NCI-H82 (cell line): Measurements from ENCODE around the gene KYAT1.

Experiments
- DNase-seq: peaks from one replicate; lab custom pipeline; 2025; lab: John Stamatoyannopoulos, UW

KYAT1 gene

DNA sequence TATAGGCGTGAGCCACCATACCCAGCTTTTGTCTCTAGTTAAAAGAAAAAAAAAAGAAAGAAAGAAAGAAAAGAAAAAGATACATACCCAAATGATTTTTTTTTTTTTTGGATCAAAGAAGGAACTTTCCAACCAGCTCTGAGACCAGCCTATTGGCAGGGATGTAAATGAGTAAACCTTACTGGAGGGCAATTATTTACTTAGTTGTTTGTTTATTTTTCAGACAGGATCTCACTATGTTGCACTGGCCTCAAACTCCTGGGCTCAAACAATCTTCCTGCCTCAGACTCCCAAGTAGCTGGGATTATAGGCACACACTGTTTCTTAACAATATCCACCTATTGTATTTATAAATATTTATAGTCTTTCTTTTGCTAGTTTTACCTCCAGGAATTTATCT, 41.2 kb downstream of the KYAT1 start:
- no peak for DNase-seq

DNA sequence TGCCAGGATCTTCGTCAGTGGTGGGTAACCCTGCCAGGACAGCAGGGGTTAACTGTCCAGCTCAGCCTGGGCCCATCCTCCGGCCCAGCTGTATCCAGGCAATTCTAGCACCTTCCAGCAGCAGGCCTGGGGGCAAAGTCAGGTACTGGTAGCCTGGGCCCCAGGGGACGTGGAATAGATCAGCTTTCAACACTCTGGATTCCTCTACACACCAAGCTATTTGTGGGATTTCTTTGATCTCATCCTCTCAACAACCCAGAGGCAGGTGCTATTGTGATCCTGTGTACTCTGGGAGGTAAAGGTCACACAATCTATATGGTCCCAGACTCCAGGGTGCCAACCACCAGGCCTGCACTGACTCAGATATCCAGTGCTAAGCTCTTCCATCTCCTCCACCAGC, 43.4 kb downstream of the KYAT1 start:
- no peak for DNase-seq

DNA sequence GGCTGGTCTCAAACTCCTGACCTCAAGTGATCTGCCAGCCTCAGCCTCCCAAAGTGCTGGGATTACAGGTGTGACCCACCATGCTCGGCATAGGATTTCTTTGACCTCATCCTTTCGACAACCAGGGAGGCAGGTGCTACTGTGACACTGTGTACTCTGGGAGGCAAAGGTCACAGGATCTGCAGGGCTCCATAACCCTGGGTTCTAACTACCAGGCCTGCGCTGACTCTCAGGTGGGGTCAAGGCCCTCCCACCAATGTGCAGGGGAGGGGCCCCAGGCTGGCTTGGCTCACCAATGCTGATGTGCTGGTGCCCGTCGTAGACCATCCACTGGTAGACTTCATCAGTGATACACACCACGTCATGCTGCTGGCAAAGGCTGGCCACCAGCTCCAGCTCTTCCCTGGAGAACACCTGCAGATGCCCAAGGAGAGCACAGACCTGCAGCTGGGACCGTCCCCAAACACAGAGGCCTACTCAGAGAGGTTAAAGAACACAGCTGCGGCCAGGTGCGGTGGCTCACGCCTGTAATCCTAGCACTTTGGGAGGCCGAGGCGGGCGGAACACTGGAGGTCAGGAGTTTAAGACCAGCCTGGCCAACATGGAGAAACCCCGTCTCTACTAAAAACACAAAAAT, 45.1 kb downstream of the KYAT1 start:
- DNase-seq, result no peak

DNA sequence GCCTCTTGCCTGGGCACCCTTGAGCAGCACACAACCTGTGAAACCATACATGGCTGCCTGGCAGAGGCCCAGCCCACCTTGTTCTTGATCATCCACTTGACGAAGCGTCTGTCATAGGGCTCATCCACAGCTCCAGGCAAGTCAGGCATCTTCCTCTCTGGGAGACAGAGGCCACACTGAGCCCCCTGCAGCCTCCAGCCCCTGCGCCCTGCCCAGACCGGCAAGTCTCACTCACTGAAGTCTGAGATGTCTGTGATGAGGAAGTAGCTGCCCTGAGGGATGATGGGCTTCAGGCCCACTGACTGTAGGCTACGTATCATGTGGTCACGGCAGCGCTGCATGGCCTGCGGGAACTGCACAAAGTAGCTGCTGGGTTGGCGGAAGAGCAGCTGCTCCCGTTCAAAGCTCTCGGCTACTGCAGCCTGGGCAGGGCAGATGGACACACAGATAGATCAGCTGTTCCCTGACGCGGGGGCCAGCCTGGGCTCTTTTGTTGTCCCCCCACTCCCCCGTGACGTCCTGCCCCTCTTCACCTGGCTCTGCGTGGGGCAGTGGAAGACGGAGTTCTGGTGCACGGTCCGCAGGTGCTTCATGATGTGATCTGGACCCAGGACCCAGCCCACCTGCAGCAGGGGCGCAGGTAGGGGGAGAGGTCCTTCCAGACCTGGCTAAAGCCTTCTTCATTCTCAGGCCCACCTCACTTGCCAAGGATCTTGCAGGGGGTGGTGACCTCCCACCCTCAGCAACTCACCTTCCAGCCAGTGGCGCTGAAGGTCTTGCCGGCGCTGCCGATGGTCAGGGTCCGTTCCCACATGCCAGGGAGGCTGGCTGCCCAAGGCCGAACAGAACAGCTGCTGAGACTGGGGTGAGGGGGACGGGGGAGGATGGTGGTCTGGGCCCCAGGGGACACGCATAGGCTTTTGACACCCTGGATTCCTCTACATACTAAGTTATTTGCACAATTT, 46.2 kb downstream of the KYAT1 start:
- DNase-seq, result no peak

DNA sequence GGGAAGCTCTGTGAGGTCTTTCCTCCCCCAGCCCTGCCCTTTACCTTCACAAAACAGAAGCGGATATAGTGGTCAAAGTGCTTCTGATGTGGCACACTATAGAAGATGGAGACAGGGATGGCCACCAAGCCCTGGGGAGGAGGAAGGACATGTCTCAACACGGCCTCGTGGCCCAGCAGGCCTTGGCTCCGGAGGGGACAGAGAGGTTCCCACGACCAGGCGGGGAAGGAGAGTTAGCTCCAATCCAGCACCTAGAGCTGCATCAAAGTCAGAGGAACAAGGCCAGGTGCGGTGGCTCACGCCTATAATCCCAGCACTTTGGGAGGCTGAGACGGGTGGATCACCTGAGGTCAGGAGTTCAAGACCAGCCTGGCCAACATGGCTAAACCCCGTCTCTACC, 48.1 kb downstream of the KYAT1 start:
- no peak for DNase-seq

DNA sequence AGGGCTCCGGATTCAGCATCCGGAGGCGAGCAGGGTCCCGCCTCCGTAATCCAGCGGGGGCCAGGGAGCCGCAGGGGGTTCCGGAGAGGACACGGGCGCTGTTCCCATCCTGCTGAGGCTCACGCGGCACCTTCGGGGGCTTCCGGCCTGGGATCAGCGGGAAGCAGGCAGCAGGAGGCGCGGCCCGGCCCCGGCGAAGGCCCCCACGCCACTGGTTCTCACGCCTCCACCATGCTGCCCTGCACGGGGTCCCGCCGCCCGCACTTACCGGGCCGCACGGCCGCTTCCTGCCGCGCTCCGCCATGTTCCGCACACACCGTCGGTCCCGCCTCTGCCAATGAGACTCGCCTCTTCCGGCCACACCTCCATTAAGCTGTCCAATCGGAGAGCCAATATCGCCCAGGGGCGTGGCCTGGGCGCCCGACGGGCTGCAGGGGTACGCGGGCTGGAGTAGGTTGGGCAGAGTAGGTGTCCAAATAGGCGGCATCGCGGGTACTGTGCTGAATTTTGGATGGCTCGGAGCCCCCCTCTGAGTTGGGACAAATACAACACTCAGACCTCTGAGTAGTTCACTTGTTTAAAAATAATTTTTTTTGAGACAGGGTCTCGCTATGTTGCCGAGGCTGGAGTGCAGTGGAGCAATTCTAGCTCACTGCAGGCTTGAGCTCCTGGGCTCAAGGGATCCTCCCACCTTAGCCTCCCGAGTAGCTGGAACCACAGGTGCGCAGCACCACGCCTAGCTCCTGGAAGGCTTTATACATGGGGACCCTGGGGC, 52.1 kb downstream of the KYAT1 start, which contains the start of gene SPOUT1:
TSS of gene SPOUT1 (minus strand) at position 318 of the 775 bp plus-strand sequence. CDS start at position 304, 14 bp downstream.
- DNase-seq, result peak; percentile 96

DNA sequence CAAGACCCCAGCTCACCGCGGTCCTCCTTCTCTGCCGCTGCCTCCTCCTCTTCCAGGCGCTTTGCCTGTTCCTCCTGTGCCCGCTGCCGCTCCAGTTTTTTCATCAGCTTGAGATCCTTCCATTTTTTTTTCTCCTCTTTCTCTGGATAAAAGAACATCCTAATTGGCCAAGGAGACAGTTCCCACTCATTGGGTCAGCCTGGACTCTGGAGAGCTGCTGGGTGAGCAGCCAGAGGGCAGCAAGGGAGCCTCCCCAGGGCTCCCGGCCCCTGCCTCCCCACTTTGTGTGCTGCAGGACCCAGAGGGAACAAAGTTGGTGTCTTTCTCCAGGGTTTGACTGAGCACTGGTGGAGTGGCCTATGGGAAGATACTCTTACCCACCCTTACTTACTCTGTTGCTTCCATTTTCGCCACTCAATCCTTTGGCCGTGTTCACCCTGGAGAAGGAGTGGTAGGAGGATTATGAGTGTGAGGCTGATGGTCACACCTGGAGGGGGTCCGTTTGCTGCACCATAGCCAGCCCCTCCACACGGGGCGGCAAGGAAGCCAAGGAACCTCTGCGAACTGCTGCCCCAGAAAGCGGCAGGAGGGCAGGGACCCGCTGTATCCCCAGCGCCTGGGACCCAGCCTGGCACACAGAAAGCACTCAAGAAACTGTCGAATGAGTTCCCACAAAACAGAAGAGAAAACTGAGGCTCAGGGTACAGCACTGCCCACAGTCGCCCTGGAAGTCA, 52.9 kb downstream of the KYAT1 start:
- peak; percentile 38 for DNase-seq

DNA sequence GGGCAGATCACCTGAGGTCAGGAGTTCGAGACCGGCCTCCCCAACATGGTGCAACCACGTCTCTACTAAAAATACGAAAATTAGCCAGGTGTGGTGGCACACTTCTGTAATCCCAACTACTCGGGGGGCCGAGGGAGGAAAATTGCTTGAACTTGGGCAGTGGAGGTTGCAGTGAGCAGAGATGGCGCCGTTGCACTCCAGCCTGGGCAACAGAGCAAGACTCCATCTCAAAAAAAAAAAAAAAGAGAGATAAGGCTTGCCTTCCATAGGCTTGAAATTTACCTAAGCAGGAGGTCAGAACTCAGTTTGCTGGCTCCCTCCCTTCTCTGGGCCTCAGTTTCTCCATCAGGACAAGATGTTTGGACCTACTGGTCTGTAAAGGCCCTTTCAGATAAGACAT, 53.5 kb downstream of the KYAT1 start:
- no peak for DNase-seq

DNA sequence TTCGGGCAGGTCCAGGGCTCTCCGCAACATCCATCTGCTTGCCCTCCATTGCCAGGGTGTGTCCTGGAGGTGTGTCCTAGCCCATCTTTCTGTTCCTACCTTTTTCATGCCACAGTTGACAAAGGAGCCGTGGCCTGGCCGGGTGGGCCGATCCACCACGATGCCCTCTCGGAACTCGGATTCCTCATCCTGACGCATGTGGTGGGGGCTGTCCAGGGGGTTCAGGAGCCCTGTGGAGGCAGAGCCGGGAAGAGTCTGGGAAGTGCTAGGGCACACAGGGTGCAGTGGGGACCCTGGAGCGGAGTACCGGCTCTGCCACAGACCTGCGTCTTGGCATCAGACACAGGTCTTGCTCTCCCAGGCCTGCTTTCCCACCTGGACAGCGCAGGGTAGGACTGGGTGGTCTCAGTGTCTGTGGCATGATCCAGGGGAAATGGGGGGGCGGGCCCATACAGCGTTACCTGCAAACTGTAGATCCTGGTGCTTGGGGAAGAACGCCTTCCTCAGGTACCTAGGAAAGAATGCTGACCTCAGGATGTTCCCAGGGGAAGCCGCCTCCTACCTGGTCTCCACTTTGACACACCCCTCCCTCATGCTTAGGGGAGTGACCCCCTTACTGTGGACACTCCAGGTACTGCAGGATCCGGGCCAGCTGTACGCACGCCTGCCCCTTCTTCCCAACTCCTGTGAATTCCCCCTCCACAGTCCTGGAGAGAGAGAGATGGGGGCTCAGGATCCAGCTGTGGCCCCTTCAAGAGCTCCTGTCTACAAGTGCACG, 55.6 kb downstream of the KYAT1 start:
- DNase-seq, result no peak

DNA sequence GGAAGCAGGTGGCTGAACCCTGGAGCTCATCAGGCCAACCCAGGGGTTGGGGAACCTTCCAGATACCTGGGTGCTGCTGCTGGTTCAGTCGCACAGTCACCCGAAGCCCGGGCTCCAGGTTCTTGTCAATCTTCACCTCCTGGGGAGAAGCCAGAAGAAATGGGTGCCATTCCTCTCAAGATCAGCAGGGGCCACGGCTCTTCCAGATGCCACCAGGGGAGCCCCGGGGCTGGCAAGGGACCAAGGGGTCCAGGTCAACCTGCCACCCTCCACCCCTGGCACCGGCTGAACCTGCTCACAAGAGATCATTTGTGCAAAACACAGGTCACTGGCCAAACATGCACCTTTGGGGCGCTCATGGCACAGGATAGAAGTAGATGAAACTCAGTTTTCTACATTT, 56.8 kb downstream of the KYAT1 start:
- no peak for DNase-seq

DNA sequence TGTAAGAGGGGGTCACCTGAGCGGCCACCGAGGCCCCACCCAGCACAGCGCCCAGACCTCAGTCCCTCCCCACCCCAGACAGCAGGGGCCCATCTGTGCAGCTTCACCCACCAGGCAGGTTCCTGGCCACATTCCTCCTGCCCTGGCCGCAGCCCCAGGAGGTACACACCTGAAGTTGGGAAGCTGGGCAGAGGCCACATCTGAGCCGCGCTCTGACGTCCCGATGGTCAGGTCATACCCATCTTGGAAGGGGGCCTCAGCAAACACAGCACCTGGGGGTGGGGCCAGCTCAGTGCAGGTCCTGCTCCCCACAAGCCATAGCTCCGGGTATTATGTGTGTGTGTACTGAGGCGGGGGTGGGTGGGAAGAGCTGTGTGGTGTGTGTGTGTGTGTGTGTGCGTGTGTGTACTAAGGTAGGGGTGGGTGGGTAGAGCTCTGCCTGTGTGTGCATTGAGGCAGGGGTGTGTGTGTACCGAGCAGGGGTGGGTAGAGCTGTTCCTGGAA, 57.8 kb downstream of the KYAT1 start:
- no peak for DNase-seq

DNA sequence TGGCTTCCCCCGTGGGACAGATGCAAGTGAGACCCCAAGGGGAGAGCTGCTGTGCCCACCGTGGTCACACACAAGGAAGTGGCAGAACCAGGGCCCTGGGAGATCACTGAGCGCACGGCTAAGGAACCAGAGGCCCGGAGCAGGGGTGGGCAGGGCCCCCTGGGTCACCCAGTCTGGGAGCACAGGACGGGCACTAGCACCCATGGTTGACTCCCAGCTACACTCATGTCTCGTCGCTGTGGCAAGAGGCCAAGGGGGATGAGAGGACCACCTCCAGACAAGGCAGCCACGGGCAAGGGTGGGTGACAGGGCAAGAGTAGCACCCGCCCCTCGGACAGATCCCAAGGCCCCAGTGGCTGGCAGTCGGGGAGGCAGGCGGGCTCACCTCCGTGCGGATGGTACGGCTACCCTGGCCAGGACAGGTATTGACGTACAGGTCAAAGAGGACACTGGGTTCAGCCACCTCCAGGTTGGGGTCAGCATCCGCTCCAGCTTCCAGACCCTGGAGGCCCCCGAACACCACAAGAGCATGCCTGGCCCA, 58.3 kb downstream of the KYAT1 start:
- no peak for DNase-seq

DNA sequence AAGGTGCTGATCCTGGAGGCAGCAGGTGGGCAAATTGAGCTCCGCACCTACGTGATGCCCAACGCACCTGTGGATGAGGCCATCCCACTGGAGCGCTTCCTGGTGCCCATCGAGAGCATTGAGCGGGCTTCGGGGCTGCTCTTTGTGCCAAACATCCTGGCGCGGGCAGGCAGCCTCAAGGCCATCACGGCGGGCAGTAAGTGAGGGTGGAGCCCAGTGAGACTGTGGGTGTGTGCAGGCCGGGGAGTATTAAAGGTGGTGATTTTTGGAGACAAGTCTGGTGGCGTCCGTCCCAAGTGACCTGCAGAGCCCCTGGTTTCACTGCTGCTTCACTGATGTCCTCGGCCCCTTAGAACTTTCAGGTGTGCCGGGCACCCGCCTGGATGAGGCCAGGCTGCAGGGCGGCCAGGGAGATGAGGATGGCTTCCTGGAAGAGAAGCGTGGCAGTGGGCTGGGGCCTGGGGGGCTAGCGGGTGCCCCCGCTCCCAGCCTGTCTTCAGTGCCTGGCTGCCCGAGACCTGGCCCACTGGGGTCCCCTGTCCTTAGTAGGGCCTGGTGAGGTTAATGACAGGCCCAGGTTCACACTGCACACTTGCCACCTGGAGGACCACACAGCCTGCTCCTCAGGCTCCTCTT, 59.2 kb downstream of the KYAT1 start:
- DNase-seq, result no peak

DNA sequence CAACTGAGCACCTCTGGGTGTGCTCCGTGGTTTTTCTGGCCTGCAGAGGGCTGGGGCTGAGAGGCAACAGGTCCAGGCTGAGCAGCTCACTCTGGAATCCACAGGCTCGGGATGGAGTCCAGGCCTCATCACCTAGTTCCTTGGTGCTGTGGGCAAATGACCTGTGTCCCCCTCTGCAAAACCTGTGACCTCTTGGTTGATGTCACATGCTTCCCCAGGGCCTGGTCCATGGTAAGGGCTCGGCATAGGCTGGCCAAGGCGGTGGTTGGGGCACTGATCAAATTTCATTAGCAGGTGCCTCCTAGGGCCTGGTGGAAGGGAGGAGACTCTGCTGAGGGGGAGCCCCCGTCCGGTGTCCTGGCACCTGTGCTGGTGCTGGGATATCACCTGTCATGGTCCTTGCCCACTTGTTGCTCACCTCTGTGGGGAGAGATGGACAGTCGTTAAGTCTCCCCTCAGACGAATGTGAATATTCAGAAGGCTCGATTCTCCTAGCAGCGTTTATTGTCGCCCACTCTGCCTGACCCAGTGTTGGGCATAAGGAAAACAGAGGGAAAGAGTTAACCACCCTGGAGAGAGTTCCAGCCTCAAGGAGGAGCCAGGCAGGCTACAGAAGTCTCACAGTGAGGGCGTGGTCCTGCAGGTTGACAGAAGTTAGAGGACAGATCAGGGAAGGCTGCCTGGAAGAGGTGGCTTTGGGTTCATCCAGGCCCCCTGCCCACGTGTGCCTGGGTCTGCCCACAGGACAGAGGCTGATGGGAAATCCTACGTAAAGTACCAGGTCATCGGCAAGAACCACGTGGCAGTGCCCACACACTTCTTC, 60.0 kb downstream of the KYAT1 start:
- no peak for DNase-seq

DNA sequence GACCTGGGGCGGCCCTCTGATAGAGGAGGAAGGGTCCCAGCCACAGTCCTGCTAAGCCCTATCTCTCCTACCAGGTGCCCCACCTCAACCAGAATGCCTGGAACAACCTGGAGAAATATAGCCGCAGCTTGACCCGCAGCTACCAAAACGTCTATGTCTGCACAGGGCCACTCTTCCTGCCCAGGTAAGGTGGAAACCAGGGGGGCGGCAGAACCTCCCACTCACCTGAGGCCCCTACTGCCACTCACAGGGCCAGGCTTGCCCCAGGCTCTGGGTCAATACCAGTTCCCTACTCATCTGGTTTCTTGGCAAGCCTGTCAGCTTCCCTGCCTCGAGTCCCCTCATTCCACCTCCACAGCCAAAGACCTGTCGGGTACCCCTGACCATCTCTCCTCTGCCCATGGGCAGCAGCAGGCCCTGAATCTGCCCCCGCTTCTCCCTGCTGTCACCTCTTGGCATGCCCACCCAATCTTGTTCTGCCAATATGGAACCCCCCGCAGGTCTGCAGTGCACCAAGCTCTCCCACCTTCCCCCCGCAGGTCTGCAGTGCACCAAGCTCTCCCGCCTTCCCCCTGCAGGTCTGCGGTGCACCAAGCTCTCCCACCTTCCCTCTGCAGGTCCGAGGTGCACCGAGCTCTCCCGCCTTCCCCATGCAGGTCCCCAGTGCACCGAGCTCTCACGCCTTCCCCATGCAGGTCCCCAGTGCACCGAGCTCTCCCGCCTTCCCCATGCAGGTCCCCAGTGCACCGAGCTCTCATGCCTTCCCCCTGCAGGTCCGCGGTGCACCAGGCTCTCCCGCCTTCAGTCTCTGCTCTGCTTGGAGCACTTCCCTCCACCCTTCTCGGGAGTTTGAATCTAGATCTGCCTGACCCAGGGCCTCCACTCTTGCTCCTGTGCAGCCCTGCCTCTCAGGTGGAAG, 60.8 kb downstream of the KYAT1 start:
- DNase-seq, result no peak

DNA sequence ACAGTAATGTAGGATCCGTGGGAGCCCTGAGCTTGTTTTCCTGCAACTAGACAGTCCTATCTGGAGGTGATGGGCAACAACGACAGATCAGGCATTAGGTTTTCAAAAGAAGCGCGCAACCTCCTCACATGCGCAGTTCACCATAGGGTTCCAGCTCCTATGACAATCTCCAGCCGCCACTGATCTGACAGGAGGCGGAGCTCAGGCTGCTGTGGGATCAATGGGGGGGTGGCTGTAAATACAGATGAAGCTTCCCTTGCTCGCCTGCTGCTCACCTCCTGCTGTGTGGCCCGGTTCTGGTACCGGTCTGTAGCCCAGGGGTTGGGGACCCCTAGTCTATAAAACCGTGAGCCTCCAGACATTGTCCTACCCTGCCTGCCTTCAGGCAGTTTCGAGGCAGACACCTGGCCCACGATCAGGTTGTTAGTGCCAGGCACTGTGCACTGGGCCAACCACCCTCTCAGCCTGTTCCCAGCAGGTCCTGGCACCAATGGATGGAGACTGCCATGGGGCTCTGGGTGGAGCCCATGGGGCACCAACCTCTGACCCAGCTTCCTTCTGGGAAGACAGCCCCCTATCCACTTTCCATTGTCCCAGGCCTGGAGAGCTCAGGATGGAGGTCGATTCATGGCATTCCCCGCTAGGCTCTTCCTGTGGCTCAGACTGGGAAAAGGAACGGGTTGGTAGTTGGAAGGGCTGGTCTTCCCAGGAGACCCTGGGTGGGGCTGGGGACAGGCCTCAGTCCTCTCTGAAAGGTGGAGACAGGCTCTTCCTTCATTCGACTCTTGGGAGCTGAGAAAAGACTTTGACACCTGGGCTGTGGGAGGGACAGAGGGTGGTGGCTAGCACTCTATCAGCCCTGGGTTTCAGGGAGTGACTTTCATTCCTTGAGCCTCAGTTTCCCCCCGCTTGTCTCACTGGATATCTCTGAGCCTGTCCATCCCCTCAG, 61.8 kb downstream of the KYAT1 start:
- peak; percentile 92 for DNase-seq
